ENCODE measurements around the gene HIPK3.

The HIPK3 gene

DNA sequence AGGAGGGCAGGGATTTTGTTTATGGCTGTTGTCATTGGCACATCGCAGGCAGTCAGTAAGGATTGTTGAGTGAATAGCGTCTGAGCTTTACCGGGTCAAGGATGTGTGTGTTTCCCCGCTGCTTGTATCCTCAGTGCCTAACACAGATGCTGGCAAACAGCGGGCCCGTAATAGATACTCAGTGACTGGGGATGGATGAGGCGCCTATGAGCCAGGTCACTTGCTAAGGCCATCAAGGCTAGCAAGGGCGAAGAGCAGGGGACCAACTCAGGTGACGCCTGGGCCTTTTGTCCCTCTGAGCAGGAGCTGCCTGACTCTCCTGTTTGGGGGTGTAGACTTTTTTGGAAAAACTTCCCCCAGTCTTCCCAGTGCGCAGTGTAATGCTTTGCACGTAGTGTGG is 118.1 kb downstream of the HIPK3 start:
- H3K4me1 ChIP-seq (ENCODE audit: control insufficient read depth, low read length), result peaks cover 47% of the 10 kb centered on the region
- peak overlapping the region; percentile 75 for H3K4me3 ChIP-seq (ENCODE audit: low read length)
- H3K4me2 ChIP-seq (ENCODE audit: low read length), result peak overlapping the region; percentile 74

DNA sequence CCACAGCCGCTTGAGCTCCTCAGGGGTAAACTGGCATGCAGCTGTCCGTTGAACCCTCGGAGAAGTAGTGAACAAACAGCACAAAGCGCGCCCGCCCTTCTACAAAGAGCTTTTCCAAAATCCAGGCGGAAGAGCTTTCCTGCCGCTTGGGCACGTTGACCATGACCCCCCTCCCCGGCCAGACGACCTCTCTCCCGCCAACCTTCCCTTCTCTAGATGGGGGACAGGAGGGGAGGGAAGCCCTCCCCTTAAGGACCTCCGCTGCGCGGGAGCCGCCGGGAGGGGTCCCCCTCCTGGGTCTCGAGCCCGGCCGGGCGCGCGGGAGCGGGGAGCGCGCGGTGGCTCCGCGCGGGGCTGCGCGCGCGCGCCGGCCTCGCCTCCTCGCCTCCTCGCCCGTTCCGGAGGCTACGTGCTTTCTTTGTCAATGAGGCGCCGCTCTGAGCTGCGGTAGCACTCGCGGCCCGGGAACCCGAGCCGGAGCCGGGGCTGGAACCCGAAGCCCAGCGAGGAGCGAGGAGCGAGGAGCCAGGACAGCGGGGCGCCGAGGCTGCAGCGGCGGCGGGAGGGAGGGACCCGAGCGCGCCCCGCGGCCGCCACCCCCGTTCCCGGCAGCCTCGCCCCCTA is 118.6 kb downstream of the HIPK3 start, which contains the start of gene KIAA1549L:
Gene KIAA1549L, plus strand, starts transcription at position 421 of the 624 bp plus-strand sequence.
- Histone ChIP-seq H3F3A (ENCODE audit: control insufficient read depth, insufficient read depth) (peaks cover 10% of the 10 kb centered on the region), H3K79me2 (ENCODE audit: control insufficient read depth, low read length) (peaks cover 46% of the 10 kb centered on the region), H3K9me3 (ENCODE audit: control insufficient read depth, insufficient read depth, low read length) (no peaks in the 10 kb centered on the region), H3K9me2 (replicated peaks; ENCODE audit: control insufficient read depth, low read length) (no peaks in the 10 kb centered on the region), H3K36me3 (ENCODE audit: control insufficient read depth, low read length) (no peaks in the 10 kb centered on the region; the same call in none of the 2 replicates), H3K4me3 (ENCODE audit: low read length) (peak within 1 kb of the TSS; percentile 76), H3K4me2 (ENCODE audit: low read length) (peak within 1 kb of the TSS; percentile 91), H4K20me1 (ENCODE audit: control insufficient read depth, insufficient read depth, low read depth, low read length) (no peaks in the 10 kb centered on the region), H3K27ac (ENCODE audit: low read depth, low read length) (peak within 1 kb of the TSS; percentile 97), H3K27me3 (ENCODE audit: control insufficient read depth, low read length) (no peaks in the 10 kb centered on the region), H3K4me1 (ENCODE audit: control insufficient read depth, low read length) (peaks cover 52% of the 10 kb centered on the region)
- TF ChIP-seq, protein P1, sequence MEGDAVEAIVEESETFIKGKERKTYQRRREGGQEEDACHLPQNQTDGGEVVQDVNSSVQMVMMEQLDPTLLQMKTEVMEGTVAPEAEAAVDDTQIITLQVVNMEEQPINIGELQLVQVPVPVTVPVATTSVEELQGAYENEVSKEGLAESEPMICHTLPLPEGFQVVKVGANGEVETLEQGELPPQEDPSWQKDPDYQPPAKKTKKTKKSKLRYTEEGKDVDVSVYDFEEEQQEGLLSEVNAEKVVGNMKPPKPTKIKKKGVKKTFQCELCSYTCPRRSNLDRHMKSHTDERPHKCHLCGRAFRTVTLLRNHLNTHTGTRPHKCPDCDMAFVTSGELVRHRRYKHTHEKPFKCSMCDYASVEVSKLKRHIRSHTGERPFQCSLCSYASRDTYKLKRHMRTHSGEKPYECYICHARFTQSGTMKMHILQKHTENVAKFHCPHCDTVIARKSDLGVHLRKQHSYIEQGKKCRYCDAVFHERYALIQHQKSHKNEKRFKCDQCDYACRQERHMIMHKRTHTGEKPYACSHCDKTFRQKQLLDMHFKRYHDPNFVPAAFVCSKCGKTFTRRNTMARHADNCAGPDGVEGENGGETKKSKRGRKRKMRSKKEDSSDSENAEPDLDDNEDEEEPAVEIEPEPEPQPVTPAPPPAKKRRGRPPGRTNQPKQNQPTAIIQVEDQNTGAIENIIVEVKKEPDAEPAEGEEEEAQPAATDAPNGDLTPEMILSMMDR (IDR thresholded peaks at IDR 0.05; ENCODE audit: low read depth, low read length, poor library complexity, severe bottlenecking), result no peak
- TF ChIP-seq EZH2phosphoT487 (IDR thresholded peaks at IDR 0.05; ENCODE audit: borderline replicate concordance, low read length), result no peak

More for the DNA sequence above, 118.1 kb downstream of the HIPK3 start:
- no peaks in the 10 kb centered on the region for H3K27me3 ChIP-seq (ENCODE audit: control insufficient read depth, low read length)
- peaks cover 10% of the 10 kb centered on the region for H3F3A ChIP-seq (ENCODE audit: control insufficient read depth, insufficient read depth)
- TF ChIP-seq, protein P1 (IDR thresholded peaks at IDR 0.05; ENCODE audit: low read depth, low read length, poor library complexity, severe bottlenecking), result no peak
- no peak for TF ChIP-seq EZH2phosphoT487 (IDR thresholded peaks at IDR 0.05; ENCODE audit: borderline replicate concordance, low read length)
- H3K27ac ChIP-seq (ENCODE audit: low read depth, low read length), result no peak overlapping the region
- H3K36me3 ChIP-seq (ENCODE audit: control insufficient read depth, low read length), result no peaks in the 10 kb centered on the region; the same call in 1 of the 2 replicates
- H3K9me2 ChIP-seq (replicated peaks; ENCODE audit: control insufficient read depth, low read length), result no peaks in the 10 kb centered on the region
- no peaks in the 10 kb centered on the region for H4K20me1 ChIP-seq (ENCODE audit: control insufficient read depth, insufficient read depth, low read depth, low read length)
- H3K9me3 ChIP-seq (ENCODE audit: control insufficient read depth, insufficient read depth, low read length), result no peaks in the 10 kb centered on the region
- peaks cover 41% of the 10 kb centered on the region for H3K79me2 ChIP-seq (ENCODE audit: control insufficient read depth, low read length)

DNA sequence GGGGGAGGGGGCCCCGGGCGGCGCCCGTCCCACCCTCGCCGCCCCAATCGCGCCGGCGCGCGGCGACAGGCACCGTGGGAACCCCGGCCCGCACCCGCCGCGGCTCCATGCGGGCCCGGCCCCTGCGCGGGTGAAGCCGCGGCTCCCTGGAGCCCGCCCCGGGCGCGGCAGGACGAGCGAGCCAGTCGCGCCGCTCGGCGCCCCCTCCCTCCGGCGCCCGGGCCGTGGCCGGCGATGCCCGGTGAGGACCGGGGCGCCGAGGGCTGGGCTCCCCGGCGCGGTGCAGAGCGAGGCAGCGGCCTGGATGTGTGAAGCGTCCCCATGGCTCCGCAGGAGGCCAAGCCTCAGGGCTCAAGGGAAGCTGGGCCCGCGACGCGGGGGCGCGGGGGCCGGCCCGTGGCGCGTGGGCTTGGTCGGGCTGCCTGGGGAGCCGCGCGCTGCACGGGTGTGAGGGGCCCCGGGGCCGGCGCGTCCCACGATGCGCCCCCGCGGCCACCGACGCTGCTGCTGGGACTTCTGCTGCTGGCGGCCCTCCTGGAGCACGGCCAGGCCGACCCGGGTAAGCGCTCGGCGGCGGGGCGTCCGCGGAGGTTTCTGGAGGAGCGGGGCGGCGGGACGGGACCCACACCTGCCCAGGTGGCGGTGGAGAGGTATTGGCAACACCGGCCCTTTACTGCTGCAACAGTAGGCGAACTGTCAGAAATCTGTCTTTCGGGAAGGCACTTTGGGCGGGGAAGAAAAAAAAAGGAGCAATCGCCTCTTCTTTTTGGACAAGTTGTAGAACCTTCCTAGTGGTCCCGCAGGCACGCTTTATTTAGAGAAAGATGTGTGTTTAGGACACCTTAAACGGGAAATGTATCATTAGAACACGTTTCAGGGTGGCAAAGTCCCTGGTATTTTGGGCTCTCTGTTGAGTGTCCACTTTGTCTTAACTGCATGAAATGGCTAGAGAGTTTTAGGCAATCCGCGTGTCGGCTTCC is 119.4 kb downstream of the HIPK3 start:
- Histone ChIP-seq H3K36me3 (ENCODE audit: control insufficient read depth, low read length) (no peaks in the 10 kb centered on the region; the same call in none of the 2 replicates), H3K9me3 (ENCODE audit: control insufficient read depth, insufficient read depth, low read length) (no peaks in the 10 kb centered on the region), H3K27me3 (ENCODE audit: control insufficient read depth, low read length) (no peaks in the 10 kb centered on the region), H3K4me1 (ENCODE audit: control insufficient read depth, low read length) (peaks cover 61% of the 10 kb centered on the region), H3F3A (ENCODE audit: control insufficient read depth, insufficient read depth) (peaks cover 10% of the 10 kb centered on the region), H3K4me2 (ENCODE audit: low read length) (peak overlapping the region; percentile 91), H3K4me3 (ENCODE audit: low read length) (peak overlapping the region; percentile 76), H4K20me1 (ENCODE audit: control insufficient read depth, insufficient read depth, low read depth, low read length) (no peaks in the 10 kb centered on the region), H3K27ac (ENCODE audit: low read depth, low read length) (peak overlapping the region; percentile 97), H3K79me2 (ENCODE audit: control insufficient read depth, low read length) (peaks cover 55% of the 10 kb centered on the region), H3K9me2 (replicated peaks; ENCODE audit: control insufficient read depth, low read length) (no peaks in the 10 kb centered on the region)
- TF ChIP-seq, protein P1 (IDR thresholded peaks at IDR 0.05; ENCODE audit: low read depth, low read length, poor library complexity, severe bottlenecking), result no peak
- TF ChIP-seq EZH2phosphoT487 (IDR thresholded peaks at IDR 0.05; ENCODE audit: borderline replicate concordance, low read length), result no peak

All from DOHH2 (cell line).